HEK293T (cell line): ENCODE measurements around the gene PYGB.

ENCODE experiments used
- HDGF ChIP-seq: fragments of 450-650 bp; IDR thresholded peaks from 2 replicates; pipeline ENCODE4 v1.6.1; 2017; ENCODE audit warnings: antibody characterized with exemption, borderline replicate concordance
- SUZ12 ChIP-seq: fragments of 450-650 bp; IDR thresholded peaks from 2 replicates; pipeline ENCODE4 v1.6.1; 2016; ENCODE audit warnings: mild to moderate bottlenecking

DNA sequence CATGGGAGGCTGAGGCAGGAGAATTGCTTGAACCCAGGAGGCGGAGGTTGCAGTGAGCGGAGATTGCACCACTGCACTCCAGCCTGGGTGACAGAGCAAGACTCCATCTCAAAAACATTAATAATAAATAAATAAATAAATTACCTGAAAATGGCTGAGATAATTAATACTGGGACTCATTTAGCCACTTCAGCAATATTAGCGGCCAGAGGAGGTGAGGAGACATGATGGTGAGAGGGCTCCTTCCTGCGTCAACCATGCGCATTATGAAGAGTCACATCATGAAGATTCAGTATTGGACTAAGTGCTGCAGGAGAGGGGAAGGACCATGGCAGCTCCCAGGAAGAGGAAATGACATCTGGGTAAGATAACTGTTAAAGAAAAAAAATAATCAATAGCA is 2.9 kb upstream of the PYGB start:
- TF ChIP-seq SUZ12 (no peak), HDGF (no peak)
